HFF-Myc (cell line): ENCODE data around the gene HIPK2.

Experiments
- DNase-seq: peaks from one replicate; pipeline ENCODE4 v3.0.0-alpha.2; 2011; ENCODE audit warnings: low read depth; ENCODE audit errors: extremely low read depth
- H3K4me3 ChIP-seq: replicated peaks from 2 replicates; pipeline ENCODE4 v1.5.1; 2011; ENCODE audit warnings: low read depth, mild to moderate bottlenecking, control low read depth, low read length
- TF ChIP-seq, protein P1 (sequence below): IDR thresholded peaks from 2 replicates; pipeline ENCODE4 v1.5.1; 2012; ENCODE audit warnings: mild to moderate bottlenecking, low read depth, low read length, control low read depth; ENCODE audit errors: missing control alignments

HIPK2 gene

GRCh38 chr7:139744768-139745677, 32.8 kb downstream of the HIPK2 start:
- no peak for DNase-seq
- TF ChIP-seq, protein P1, sequence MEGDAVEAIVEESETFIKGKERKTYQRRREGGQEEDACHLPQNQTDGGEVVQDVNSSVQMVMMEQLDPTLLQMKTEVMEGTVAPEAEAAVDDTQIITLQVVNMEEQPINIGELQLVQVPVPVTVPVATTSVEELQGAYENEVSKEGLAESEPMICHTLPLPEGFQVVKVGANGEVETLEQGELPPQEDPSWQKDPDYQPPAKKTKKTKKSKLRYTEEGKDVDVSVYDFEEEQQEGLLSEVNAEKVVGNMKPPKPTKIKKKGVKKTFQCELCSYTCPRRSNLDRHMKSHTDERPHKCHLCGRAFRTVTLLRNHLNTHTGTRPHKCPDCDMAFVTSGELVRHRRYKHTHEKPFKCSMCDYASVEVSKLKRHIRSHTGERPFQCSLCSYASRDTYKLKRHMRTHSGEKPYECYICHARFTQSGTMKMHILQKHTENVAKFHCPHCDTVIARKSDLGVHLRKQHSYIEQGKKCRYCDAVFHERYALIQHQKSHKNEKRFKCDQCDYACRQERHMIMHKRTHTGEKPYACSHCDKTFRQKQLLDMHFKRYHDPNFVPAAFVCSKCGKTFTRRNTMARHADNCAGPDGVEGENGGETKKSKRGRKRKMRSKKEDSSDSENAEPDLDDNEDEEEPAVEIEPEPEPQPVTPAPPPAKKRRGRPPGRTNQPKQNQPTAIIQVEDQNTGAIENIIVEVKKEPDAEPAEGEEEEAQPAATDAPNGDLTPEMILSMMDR = no peak

DNA sequence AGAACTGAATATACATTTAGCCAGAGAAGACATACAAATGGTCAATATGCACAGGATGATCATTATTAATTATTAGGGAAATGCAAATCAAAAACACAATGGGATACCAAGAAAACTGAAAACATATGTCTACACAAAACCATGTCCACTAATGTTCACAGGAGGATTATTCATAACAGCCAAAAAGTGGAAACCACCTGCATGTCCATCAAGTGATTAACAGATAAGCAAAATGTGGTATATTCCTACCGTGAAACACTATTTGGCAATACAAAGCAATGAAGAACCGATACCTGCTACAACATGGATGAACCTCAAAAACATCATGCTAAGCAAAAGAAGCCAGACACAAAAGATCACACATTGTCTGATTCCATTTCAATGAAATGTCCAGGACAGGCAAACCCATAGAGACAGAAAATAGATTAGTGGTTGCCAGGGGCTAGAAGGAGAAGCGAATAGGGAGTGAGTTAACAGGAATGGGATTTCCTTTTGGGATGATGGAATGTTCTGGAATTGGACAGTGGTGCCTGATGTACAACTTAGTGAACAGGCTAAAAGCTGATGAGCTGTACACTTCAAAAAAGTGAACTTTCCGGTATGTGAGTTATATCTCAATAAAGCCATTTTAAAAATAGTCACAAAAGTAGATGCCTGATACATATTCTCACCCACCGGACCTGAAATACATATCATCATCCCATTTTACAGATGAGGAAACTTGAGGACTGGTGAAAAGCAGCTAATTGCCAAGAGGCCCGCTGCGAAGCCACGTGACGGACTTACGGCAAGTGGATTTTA, 33.6 kb downstream of the HIPK2 start:
- TF ChIP-seq, protein P1 = no peak
- H3K4me3 ChIP-seq = no peak overlapping the region
- no peak for DNase-seq

More at GRCh38 chr7:139744768-139745677, 32.8 kb downstream of the HIPK2 start:
- H3K4me3 ChIP-seq = no peak overlapping the region

DNA sequence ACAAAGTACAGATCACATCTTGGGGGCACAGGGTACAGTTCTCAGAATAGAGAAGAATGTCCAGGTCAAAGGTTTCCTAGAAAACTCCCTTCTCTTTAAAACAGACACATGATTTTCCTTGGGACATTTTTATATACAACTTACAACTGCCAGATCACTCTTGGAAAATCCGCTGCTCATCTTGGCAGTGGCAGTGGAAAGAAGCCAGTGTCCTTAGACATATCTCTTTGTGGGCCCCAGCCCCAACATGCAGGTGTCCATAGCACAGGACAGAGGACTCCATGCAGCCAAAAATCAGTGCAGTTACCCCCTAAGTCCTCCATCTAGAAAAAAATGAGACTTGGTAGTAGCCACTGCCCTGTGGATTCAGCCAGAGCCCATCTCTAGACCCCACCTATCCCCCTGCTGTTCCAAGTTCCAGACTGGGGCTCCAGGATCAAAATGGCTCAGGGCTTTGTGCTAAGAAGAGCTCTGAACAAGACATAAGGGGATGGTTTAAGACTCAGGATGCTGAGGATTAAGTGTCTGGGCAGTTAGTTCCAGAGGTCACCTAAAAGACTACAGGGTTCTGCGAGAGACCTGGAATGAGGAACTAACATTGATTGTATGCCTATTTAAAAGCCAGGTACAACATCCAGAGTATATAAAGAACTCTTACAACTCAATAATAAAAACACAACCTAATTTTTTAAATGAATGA, 34.4 kb downstream of the HIPK2 start:
- no peak for DNase-seq
- TF ChIP-seq, protein P1 = no peak
- no peak overlapping the region for H3K4me3 ChIP-seq

DNA sequence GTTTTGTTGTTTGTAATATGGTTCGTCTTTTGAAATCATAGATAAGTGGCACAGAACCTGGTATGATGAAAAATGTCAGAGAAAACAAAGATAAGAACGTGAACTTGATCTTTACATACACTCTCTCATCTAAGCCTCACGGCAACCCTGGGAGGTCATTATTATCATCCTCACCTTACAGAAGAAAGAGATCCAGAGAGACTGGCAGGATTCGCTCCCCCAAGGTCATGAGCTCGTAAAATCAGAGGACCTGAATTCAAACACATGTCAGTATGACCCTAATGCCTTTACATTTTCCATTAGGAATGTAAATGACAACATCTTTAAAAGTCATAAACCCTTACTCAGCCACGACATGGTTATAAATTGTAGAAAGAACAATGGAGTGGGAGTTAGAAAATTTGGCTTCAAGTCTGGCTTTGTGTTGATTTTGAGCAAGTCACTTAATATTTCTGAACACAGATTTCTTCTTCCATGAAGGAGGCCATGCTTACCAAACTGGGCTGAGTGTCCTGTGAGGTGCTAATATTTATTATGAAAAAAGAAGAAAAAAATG, 35.9 kb downstream of the HIPK2 start:
- TF ChIP-seq, protein P1 = no peak
- H3K4me3 ChIP-seq = no peak overlapping the region
- no peak for DNase-seq

- no peak for DNase-seq
- TF ChIP-seq, protein P1 = no peak
- H3K4me3 ChIP-seq = no peak overlapping the region
Measured at GRCh38 chr7:139741239-139741638, 36.6 kb downstream of the HIPK2 start.
